Esophagus squamous epithelium (tissue), 5 donors: ENCODE data around the gene CCDC182. TPM values are rescaled to one million over a fixed set of nuclear protein-coding genes. Genes with fewer than 3 reads are reported as not detected.

Source experiments
- DNase-seq: peaks from one replicate; lab custom pipeline; 2025; lab: John Stamatoyannopoulos, UW
- H3K27ac ChIP-seq, 4 donors: fragments of 200-600 bp; sonication (generic); one replicate each; pipeline ENCODE4 v1.5.1; 2016 to 2019; ENCODE audit warnings: mild to moderate bottlenecking in 1 of 4
- H3K27me3 ChIP-seq, 4 donors: fragments of 200-600 bp; sonication (generic); 1 replicate in 3 of 4; 2 replicates in 1 of 4; pipeline versions ENCODE4 v1.5.1 to v1.6.0; 2017 to 2021; ENCODE audit warnings: antibody characterized with exemption in 1 of 4
- H3K36me3 ChIP-seq, 3 donors: fragments of 200-600 bp; sonication (generic); one replicate each; pipeline ENCODE4 v1.5.1; 2016 to 2019
- H3K4me1 ChIP-seq, 3 donors: fragments of 200-600 bp; sonication (generic); one replicate each; pipeline ENCODE4 v1.5.1; 2017 to 2019
- H3K4me3 ChIP-seq, 4 donors: fragments of 200-600 bp; sonication (generic); 1 replicate in 3 of 4; 2 replicates in 1 of 4; pipeline ENCODE4 v1.5.1; 2016 to 2019; ENCODE audit warnings: mild to moderate bottlenecking in 2 of 4, moderate library complexity in 1 of 4
- H3K9me3 ChIP-seq, 3 donors: fragments of 200-600 bp; sonication (generic); one replicate each; pipeline ENCODE4 v1.5.1; 2016 to 2019
- CTCF ChIP-seq, 6 experiments: fragments of 450-650 bp in 4 of 6; fragments of 200-600 bp in 2 of 6; sonication (generic) in 2 of 6; IDR thresholded peaks; one replicate each; pipeline ENCODE4 v1.5.1; 2016 to 2019; ENCODE audit warnings: antibody characterized with exemption in 6 of 6, mild to moderate bottlenecking in 4 of 6, moderate library complexity in 4 of 6
- POLR2A ChIP-seq, 4 donors: fragments of 450-650 bp; IDR thresholded peaks; one replicate each; pipeline ENCODE4 v1.6.1; 2017; ENCODE audit warnings: antibody characterized with exemption in 4 of 4, mild to moderate bottlenecking in 4 of 4, moderate library complexity in 3 of 4
- WGBS, 2 donors: methylation state at CpG; one replicate each; pipeline ENCODE4 v1.1.5; 2018; 5-methylcytosine and 5-hydroxymethylcytosine counted together
- intact Hi-C: fragments of 100-400 bp; cut with DNase I; formaldehyde crosslinking; loops from one replicate; pipeline ENCODE4 v1.15.0; 2022
- total RNA-seq, 4 donors: library from RNA; depleted of rRNA; stranded (reverse); fragments of >200 nt; gene quantifications; one replicate each; pipeline ENCODE4 v1.1.0, GENCODE V29; 2016
- donor health status: DM: yes; HTN: yes; CAD: no.

The CCDC182 gene
- total RNA-seq, 4 donors from 2014 or later, result not detected

- intact Hi-C loops, result no loop called here
- no peak overlapping the region for H3K27ac ChIP-seq
- TF ChIP-seq POLR2A (IDR thresholded peaks at IDR 0.05) (no peak), CTCF (IDR thresholded peaks at IDR 0.05) (no peak)
- no peaks in the 10 kb centered on the region for H3K4me1 ChIP-seq
- WGBS, 2 donors, result 87 to 100% methylated on average over 1 of the region's 1 CpG
- H3K9me3 ChIP-seq, result no peaks in the 10 kb centered on the region
- peaks cover 0 to 20% (median 0%) of the 10 kb centered on the region in 4 donors for H3K27me3 ChIP-seq
- DNase-seq, result no peak
- no peaks in the 10 kb centered on the region for H3K36me3 ChIP-seq
- H3K4me3 ChIP-seq, result no peak overlapping the region
Measured at GRCh38 chr17:57758654-57759053, 13.6 kb upstream of the CCDC182 start.

- Histone ChIP-seq H3K36me3 (no peaks in the 10 kb centered on the region), H3K27ac (no peak overlapping the region), H3K4me1 (no peaks in the 10 kb centered on the region), H3K27me3 (peaks cover 0 to 14% (median 0%) of the 10 kb centered on the region in 4 donors), H3K9me3 (no peaks in the 10 kb centered on the region), H3K4me3 (no peak overlapping the region)
- TF ChIP-seq POLR2A (IDR thresholded peaks at IDR 0.05) (no peak), CTCF (IDR thresholded peaks at IDR 0.05) (no peak)
- 73 to 78% methylated on average over 7 to 9 of the region's 9 CpGs for WGBS, 2 donors
- intact Hi-C loops, result no loop called here
- DNase-seq, result no peak
Measured at GRCh38 chr17:57757735-57758134, 12.6 kb upstream of the CCDC182 start.

GRCh38 chr17:57756951-57757350, 11.9 kb upstream of the CCDC182 start:
- no peaks in the 10 kb centered on the region for H3K9me3 ChIP-seq
- DNase-seq, result no peak
- H3K4me1 ChIP-seq, result no peaks in the 10 kb centered on the region
- no peak overlapping the region for H3K27ac ChIP-seq
- intact Hi-C loops, result no loop called here
- H3K27me3 ChIP-seq, result peaks cover 0 to 6% (median 0%) of the 10 kb centered on the region in 4 donors
- no peaks in the 10 kb centered on the region for H3K36me3 ChIP-seq
- TF ChIP-seq POLR2A (IDR thresholded peaks at IDR 0.05) (no peak), CTCF (IDR thresholded peaks at IDR 0.05) (no peak)
- no peak overlapping the region for H3K4me3 ChIP-seq
- 65 to 75% methylated on average over 2 to 3 of the region's 7 CpGs for WGBS, 2 donors

GRCh38 chr17:57755480-57756070, 10.5 kb upstream of the CCDC182 start:
- Histone ChIP-seq H3K9me3 (no peaks in the 10 kb centered on the region), H3K4me3 (no peak overlapping the region), H3K4me1 (no peaks in the 10 kb centered on the region), H3K36me3 (no peaks in the 10 kb centered on the region), H3K27ac (no peak overlapping the region), H3K27me3 (no peaks in the 10 kb centered on the region)
- no peak for DNase-seq
- WGBS, 2 donors, result 81 to 88% methylated on average over 4 to 5 of the region's 6 CpGs
- no peak for TF ChIP-seq CTCF (IDR thresholded peaks at IDR 0.05)
- no peak for TF ChIP-seq POLR2A (IDR thresholded peaks at IDR 0.05)
- intact Hi-C loops, result no loop called here

- intact Hi-C loops, result no loop called here
- H3K4me1 ChIP-seq, result no peaks in the 10 kb centered on the region
- H3K4me3 ChIP-seq, result no peak overlapping the region
- no peaks in the 10 kb centered on the region for H3K9me3 ChIP-seq
- H3K36me3 ChIP-seq, result no peaks in the 10 kb centered on the region
- no peak for DNase-seq
- H3K27me3 ChIP-seq, result peaks cover 0 to 14% (median 0%) of the 10 kb centered on the region in 4 donors
- WGBS, 2 donors, result 80 to 86% methylated on average over 4 to 6 of the region's 8 CpGs
- no peak overlapping the region for H3K27ac ChIP-seq
- TF ChIP-seq CTCF (IDR thresholded peaks at IDR 0.05) (no peak), POLR2A (IDR thresholded peaks at IDR 0.05) (no peak)
Measured at GRCh38 chr17:57752031-57752905, 7.2 kb upstream of the CCDC182 start.
